ENCODE measurements around the gene BFSP1.

DNA sequence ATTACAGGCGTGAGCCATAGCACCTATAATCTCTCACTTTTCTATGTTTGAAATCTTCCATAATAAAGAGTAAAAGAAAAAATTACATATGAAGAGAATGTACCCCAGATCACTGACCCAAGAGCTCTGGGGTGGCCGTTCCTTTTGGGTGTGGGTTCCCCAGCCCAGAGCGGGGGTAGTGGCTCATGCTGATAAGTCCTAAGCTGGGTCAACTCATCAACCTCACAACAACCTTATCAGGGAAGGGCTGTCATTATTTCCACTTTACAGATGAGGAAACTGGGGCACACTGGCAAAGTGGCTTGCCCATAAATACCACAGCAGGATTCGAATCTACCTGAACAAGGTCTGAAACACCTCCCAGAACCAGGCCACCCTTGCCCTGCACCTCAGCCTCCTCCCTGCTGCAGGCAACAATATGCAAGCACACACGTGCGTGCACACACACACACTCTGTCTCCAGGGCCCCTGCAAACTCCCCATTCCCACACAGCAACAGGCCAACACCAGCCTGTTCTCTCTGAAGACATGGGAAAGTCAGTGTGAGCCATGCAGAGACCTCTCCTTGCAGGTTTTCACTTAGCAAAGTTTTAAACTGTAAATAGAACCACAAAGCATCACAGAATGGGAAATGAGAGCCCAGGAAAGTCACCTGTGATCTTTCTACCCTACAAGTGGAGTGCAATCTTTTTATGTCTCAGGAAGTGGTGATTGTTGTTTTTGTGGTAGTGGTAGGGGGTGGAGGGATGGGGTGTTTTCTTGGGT, 27.7 kb downstream of the BFSP1 start:
- no peak for TF ChIP-seq CTCF (conservative IDR thresholded peaks at IDR 0.05; ENCODE audit: low read depth in 2 of 2)
- no peak for TF ChIP-seq CREB1 (CRISPR knock-in tag; IDR thresholded peaks at IDR 0.05; ENCODE audit: low read depth)
- TF ChIP-seq EZH2phosphoT487 (IDR thresholded peaks at IDR 0.05; ENCODE audit: unreplicated experiment): no peak
- TF ChIP-seq POLR2AphosphoS5 (IDR thresholded peaks at IDR 0.05; ENCODE audit: low read depth): no peak
- no peak for TF ChIP-seq STAT1 (IDR thresholded peaks at IDR 0.05; ENCODE audit: unreplicated experiment)
- TF ChIP-seq, protein P1, sequence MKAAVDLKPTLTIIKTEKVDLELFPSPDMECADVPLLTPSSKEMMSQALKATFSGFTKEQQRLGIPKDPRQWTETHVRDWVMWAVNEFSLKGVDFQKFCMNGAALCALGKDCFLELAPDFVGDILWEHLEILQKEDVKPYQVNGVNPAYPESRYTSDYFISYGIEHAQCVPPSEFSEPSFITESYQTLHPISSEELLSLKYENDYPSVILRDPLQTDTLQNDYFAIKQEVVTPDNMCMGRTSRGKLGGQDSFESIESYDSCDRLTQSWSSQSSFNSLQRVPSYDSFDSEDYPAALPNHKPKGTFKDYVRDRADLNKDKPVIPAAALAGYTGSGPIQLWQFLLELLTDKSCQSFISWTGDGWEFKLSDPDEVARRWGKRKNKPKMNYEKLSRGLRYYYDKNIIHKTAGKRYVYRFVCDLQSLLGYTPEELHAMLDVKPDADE (IDR thresholded peaks at IDR 0.05): no peak
- TF ChIP-seq, protein P2, sequence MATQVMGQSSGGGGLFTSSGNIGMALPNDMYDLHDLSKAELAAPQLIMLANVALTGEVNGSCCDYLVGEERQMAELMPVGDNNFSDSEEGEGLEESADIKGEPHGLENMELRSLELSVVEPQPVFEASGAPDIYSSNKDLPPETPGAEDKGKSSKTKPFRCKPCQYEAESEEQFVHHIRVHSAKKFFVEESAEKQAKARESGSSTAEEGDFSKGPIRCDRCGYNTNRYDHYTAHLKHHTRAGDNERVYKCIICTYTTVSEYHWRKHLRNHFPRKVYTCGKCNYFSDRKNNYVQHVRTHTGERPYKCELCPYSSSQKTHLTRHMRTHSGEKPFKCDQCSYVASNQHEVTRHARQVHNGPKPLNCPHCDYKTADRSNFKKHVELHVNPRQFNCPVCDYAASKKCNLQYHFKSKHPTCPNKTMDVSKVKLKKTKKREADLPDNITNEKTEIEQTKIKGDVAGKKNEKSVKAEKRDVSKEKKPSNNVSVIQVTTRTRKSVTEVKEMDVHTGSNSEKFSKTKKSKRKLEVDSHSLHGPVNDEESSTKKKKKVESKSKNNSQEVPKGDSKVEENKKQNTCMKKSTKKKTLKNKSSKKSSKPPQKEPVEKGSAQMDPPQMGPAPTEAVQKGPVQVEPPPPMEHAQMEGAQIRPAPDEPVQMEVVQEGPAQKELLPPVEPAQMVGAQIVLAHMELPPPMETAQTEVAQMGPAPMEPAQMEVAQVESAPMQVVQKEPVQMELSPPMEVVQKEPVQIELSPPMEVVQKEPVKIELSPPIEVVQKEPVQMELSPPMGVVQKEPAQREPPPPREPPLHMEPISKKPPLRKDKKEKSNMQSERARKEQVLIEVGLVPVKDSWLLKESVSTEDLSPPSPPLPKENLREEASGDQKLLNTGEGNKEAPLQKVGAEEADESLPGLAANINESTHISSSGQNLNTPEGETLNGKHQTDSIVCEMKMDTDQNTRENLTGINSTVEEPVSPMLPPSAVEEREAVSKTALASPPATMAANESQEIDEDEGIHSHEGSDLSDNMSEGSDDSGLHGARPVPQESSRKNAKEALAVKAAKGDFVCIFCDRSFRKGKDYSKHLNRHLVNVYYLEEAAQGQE (IDR thresholded peaks at IDR 0.05; ENCODE audit: unreplicated experiment): no peak
- no peak for TF ChIP-seq ZNF331 (CRISPR knock-in tag; IDR thresholded peaks at IDR 0.05; ENCODE audit: low read depth)
- TF ChIP-seq EZH2 (IDR thresholded peaks at IDR 0.05; ENCODE audit: low read depth, unreplicated experiment): no peak
- TF ChIP-seq ZNF114 (CRISPR knock-in tag; IDR thresholded peaks at IDR 0.05): no peak
- no peak for TF ChIP-seq JUNB (IDR thresholded peaks at IDR 0.05; ENCODE audit: unreplicated experiment)
- TF ChIP-seq ZNF462 (CRISPR knock-in tag; IDR thresholded peaks at IDR 0.05): no peak
